Spleen (tissue), 7 donors: Measurements from ENCODE around the gene REG4.

Source experiments
- POLR2A ChIP-seq, 3 donors: fragments of 450-650 bp; IDR thresholded peaks; one replicate each; pipeline ENCODE4 v1.5.1; 2017; ENCODE audit warnings: antibody characterized with exemption in 3 of 3, mild to moderate bottlenecking in 1 of 3
- POLR2AphosphoS5 ChIP-seq, 3 donors: sonication (generic); formaldehyde crosslinking; IDR thresholded peaks; one replicate each; pipeline ENCODE4 v1.5.1; 2017; ENCODE audit warnings: antibody characterized with exemption in 3 of 3
- TF ChIP-seq, protein P1 (sequence below), 11 experiments: fragments of 200-600 bp in 7 of 11; fragments of 450-650 bp in 4 of 11; sonication (generic) in 4 of 11; IDR thresholded peaks in 8 of 11; conservative IDR thresholded peaks in 3 of 11; 1 replicate in 7 of 11; 2 replicates in 4 of 11; pipeline versions ENCODE4 v1.4.0 to v1.8.0; 2016 to 2021; ENCODE audit warnings: antibody characterized with exemption in 11 of 11, inconsistent platforms in 4 of 11, mild to moderate bottlenecking in 1 of 11
- donor health status: DM: no; HTN: no; CAD: no; lungs with moderate emphysema.
- donor health status: DM: no; HTN: no; CAD: no.
- donor health status: DM: no; HTN: no; CAD: no.

DNA sequence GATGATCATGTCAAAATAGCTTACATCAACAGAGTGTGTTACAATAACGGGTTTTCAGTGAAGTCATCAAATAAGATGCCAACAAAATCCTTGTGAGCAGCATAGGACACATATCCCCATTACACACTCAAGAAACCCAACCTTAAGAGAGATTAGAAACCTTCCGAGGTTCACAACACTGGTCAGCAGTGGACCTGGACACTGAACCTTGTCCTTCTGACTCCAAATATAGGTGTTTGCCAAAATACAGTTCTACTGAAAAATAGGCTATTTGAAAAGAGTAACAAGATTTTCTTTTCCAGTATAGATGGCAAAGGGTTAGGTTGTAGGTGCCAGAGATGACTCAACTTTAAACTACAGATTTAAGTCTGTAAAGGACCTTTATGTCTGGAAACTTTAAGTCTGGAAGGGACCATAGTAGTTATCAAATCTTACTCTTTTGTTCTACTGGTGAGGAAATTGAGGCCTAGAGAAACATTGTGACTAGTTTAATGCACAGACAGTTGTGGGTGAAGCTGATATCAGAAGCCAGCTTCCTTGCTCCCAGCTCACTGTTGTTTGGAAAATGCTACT is 811 bp upstream of the REG4 start:
- TF ChIP-seq, protein P1, sequence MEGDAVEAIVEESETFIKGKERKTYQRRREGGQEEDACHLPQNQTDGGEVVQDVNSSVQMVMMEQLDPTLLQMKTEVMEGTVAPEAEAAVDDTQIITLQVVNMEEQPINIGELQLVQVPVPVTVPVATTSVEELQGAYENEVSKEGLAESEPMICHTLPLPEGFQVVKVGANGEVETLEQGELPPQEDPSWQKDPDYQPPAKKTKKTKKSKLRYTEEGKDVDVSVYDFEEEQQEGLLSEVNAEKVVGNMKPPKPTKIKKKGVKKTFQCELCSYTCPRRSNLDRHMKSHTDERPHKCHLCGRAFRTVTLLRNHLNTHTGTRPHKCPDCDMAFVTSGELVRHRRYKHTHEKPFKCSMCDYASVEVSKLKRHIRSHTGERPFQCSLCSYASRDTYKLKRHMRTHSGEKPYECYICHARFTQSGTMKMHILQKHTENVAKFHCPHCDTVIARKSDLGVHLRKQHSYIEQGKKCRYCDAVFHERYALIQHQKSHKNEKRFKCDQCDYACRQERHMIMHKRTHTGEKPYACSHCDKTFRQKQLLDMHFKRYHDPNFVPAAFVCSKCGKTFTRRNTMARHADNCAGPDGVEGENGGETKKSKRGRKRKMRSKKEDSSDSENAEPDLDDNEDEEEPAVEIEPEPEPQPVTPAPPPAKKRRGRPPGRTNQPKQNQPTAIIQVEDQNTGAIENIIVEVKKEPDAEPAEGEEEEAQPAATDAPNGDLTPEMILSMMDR (IDR thresholded peaks at IDR 0.05 in 8 of 11, conservative IDR thresholded peaks at IDR 0.05 in 3 of 11): no peak
- TF ChIP-seq POLR2AphosphoS5 (IDR thresholded peaks at IDR 0.05) (no peak), POLR2A (IDR thresholded peaks at IDR 0.05) (no peak)
